ENCODE data around the gene NQO1. TPM values are rescaled to one million over a fixed set of nuclear protein-coding genes. Genes with fewer than 3 reads are reported as not detected.

NQO1 gene
- polyA plus RNA-seq, 1 of the 3 experiments (the other 2 are of a cell fraction) = 152 TPM

DNA sequence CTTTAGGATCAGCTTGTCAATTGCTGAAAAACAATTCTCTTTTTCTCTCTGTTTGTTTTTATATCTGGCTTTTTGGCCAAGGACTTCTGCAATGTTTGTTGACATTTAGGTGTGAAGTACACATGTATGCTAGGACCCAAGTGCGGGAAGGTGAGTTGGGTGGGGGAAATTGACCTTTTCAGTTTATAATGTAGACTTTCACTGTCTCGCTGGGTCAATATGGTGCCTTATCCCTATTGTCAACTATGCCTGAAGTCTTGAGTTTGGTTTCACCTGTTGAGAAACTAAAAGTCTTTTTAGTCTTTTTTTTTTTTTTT is 45.2 kb upstream of the NQO1 start:
- H3K4me2 ChIP-seq = no peak overlapping the region
- WGBS (ENCODE audit: low lambda C conversion rate) = 95% methylated on average over 2 of the region's 2 CpGs
- no peaks in the 10 kb centered on the region for H3K4me1 ChIP-seq (ENCODE audit: control insufficient read depth in 1 of 2, insufficient read depth in 2 of 2, low read depth in 1 of 2, low read length in 1 of 2)
- no peak overlapping the region for H3K9ac ChIP-seq
- H3K27me3 ChIP-seq (ENCODE audit: insufficient read depth) = no peaks in the 10 kb centered on the region
- H3K9me2 ChIP-seq = no peaks in the 10 kb centered on the region
- TF ChIP-seq EP300 (IDR thresholded peaks at IDR 0.05; ENCODE audit: borderline replicate concordance in 1 of 2, low read depth in 1 of 2, low read length in 1 of 2) (no peak), JUND (IDR thresholded peaks at IDR 0.05) (no peak), EZH2phosphoT487 (IDR thresholded peaks at IDR 0.05; ENCODE audit: borderline replicate concordance, low read depth) (no peak), NFIC (IDR thresholded peaks at IDR 0.05; ENCODE audit: borderline replicate concordance) (no peak), NRF1 (IDR thresholded peaks at IDR 0.05; ENCODE audit: low read depth, low read length) (no peak), ELF1 (IDR thresholded peaks at IDR 0.05) (no peak), GABPA (IDR thresholded peaks at IDR 0.05; ENCODE audit: low read depth) (no peak), CHD2 (IDR thresholded peaks at IDR 0.05; ENCODE audit: low read length, partially characterized antibody) (no peak), TCF12 (IDR thresholded peaks at IDR 0.05) (no peak), TAF1 (IDR thresholded peaks at IDR 0.05; ENCODE audit: borderline replicate concordance, low read depth, low read length) (no peak), RFX5 (IDR thresholded peaks at IDR 0.05; ENCODE audit: low read length) (no peak), RCOR1 (IDR thresholded peaks at IDR 0.05; ENCODE audit: low read length) (no peak)
- TF ChIP-seq, protein P1, sequence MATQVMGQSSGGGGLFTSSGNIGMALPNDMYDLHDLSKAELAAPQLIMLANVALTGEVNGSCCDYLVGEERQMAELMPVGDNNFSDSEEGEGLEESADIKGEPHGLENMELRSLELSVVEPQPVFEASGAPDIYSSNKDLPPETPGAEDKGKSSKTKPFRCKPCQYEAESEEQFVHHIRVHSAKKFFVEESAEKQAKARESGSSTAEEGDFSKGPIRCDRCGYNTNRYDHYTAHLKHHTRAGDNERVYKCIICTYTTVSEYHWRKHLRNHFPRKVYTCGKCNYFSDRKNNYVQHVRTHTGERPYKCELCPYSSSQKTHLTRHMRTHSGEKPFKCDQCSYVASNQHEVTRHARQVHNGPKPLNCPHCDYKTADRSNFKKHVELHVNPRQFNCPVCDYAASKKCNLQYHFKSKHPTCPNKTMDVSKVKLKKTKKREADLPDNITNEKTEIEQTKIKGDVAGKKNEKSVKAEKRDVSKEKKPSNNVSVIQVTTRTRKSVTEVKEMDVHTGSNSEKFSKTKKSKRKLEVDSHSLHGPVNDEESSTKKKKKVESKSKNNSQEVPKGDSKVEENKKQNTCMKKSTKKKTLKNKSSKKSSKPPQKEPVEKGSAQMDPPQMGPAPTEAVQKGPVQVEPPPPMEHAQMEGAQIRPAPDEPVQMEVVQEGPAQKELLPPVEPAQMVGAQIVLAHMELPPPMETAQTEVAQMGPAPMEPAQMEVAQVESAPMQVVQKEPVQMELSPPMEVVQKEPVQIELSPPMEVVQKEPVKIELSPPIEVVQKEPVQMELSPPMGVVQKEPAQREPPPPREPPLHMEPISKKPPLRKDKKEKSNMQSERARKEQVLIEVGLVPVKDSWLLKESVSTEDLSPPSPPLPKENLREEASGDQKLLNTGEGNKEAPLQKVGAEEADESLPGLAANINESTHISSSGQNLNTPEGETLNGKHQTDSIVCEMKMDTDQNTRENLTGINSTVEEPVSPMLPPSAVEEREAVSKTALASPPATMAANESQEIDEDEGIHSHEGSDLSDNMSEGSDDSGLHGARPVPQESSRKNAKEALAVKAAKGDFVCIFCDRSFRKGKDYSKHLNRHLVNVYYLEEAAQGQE (IDR thresholded peaks at IDR 0.05; ENCODE audit: low read depth, low read length) = no peak
- TF ChIP-seq, protein P2, sequence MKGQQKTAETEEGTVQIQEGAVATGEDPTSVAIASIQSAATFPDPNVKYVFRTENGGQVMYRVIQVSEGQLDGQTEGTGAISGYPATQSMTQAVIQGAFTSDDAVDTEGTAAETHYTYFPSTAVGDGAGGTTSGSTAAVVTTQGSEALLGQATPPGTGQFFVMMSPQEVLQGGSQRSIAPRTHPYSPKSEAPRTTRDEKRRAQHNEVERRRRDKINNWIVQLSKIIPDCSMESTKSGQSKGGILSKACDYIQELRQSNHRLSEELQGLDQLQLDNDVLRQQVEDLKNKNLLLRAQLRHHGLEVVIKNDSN (IDR thresholded peaks at IDR 0.05; ENCODE audit: borderline replicate concordance, low read depth) = no peak
- TF ChIP-seq, protein P3, sequence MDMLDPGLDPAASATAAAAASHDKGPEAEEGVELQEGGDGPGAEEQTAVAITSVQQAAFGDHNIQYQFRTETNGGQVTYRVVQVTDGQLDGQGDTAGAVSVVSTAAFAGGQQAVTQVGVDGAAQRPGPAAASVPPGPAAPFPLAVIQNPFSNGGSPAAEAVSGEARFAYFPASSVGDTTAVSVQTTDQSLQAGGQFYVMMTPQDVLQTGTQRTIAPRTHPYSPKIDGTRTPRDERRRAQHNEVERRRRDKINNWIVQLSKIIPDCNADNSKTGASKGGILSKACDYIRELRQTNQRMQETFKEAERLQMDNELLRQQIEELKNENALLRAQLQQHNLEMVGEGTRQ (IDR thresholded peaks at IDR 0.05; ENCODE audit: borderline replicate concordance, low read depth, low read length) = no peak
- TF ChIP-seq, protein P4, sequence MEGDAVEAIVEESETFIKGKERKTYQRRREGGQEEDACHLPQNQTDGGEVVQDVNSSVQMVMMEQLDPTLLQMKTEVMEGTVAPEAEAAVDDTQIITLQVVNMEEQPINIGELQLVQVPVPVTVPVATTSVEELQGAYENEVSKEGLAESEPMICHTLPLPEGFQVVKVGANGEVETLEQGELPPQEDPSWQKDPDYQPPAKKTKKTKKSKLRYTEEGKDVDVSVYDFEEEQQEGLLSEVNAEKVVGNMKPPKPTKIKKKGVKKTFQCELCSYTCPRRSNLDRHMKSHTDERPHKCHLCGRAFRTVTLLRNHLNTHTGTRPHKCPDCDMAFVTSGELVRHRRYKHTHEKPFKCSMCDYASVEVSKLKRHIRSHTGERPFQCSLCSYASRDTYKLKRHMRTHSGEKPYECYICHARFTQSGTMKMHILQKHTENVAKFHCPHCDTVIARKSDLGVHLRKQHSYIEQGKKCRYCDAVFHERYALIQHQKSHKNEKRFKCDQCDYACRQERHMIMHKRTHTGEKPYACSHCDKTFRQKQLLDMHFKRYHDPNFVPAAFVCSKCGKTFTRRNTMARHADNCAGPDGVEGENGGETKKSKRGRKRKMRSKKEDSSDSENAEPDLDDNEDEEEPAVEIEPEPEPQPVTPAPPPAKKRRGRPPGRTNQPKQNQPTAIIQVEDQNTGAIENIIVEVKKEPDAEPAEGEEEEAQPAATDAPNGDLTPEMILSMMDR (IDR thresholded peaks at IDR 0.05) = no peak
- TF ChIP-seq, protein P5, sequence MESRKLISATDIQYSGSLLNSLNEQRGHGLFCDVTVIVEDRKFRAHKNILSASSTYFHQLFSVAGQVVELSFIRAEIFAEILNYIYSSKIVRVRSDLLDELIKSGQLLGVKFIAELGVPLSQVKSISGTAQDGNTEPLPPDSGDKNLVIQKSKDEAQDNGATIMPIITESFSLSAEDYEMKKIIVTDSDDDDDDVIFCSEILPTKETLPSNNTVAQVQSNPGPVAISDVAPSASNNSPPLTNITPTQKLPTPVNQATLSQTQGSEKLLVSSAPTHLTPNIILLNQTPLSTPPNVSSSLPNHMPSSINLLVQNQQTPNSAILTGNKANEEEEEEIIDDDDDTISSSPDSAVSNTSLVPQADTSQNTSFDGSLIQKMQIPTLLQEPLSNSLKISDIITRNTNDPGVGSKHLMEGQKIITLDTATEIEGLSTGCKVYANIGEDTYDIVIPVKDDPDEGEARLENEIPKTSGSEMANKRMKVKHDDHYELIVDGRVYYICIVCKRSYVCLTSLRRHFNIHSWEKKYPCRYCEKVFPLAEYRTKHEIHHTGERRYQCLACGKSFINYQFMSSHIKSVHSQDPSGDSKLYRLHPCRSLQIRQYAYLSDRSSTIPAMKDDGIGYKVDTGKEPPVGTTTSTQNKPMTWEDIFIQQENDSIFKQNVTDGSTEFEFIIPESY (IDR thresholded peaks at IDR 0.05; ENCODE audit: borderline replicate concordance, low read depth) = no peak
- no peaks in the 10 kb centered on the region for H3K9me3 ChIP-seq
- peaks cover 88% of the 10 kb centered on the region for H3K79me2 ChIP-seq (ENCODE audit: insufficient read depth)
- no peak overlapping the region for H3K27ac ChIP-seq (ENCODE audit: low read depth in 2 of 2, low read length in 1 of 2)
- no peak overlapping the region for H3K4me3 ChIP-seq (ENCODE audit: low read depth in 2 of 2, low read length in 1 of 2)
- no peaks in the 10 kb centered on the region for H3F3A ChIP-seq (replicated peaks; ENCODE audit: insufficient read depth)
- ChIA-PET CTCF (interaction anchor here (0.7 to 2.8 kb wide), 2 partner anchors 17 to 158 kb away, joined by 3 to 9 read pairs; partner anchors contain the start of gene NOB1), POLR2A (no interaction called here)
- peaks cover 0 to 3% of the 10 kb centered on the region in 2 experiments for H3K36me3 ChIP-seq (replicated peaks in 1 of 2; ENCODE audit: control insufficient read depth in 1 of 2, insufficient read depth in 2 of 2, low read length in 1 of 2)
- H4K20me1 ChIP-seq (ENCODE audit: insufficient read depth) = no peaks in the 10 kb centered on the region
- no peak for DNase-seq
- no peak overlapping the region for H2AFZ ChIP-seq (ENCODE audit: low read depth)
